Gastroesophageal sphincter (tissue), 4 donors: ENCODE data around the gene CENPB. TPM values are rescaled to one million over a fixed set of nuclear protein-coding genes. Genes with fewer than 3 reads are reported as not detected.

ENCODE experiments used
- ATAC-seq: fragments of 150-250 bp; one replicate; pipeline ENCODE4 v1.9.1; 2016; ENCODE audit warnings: mild to moderate bottlenecking, moderate library complexity
- H3K27ac ChIP-seq, 4 donors: fragments of 200-600 bp; sonication (generic) in 3 of 4; 1 replicate in 3 of 4; 2 replicates in 1 of 4; pipeline ENCODE4 v1.5.1; 2016 to 2019
- H3K27me3 ChIP-seq: fragments of 200-600 bp; sonication (generic); one replicate; pipeline ENCODE4 v1.5.1; 2019
- H3K36me3 ChIP-seq, 2 donors: fragments of 200-600 bp; sonication (generic); one replicate each; pipeline ENCODE4 v1.5.1; 2019; ENCODE audit warnings: control low read depth in 1 of 2
- H3K4me1 ChIP-seq, 3 donors: fragments of 200-600 bp; sonication (generic); 1 replicate in 2 of 3; 2 replicates in 1 of 3; pipeline ENCODE4 v1.5.1; 2016 to 2019; ENCODE audit warnings: control low read depth in 2 of 3
- H3K4me3 ChIP-seq, 2 donors: fragments of 200-600 bp; sonication (generic); one replicate each; pipeline ENCODE4 v1.5.1; 2019; ENCODE audit warnings: mild to moderate bottlenecking in 1 of 2, moderate library complexity in 1 of 2
- H3K9me3 ChIP-seq, 3 donors: fragments of 200-600 bp; sonication (generic); one replicate each; pipeline ENCODE4 v1.5.1; 2017 to 2019; ENCODE audit warnings: control low read depth in 2 of 3
- EP300 ChIP-seq: sonication (generic); formaldehyde crosslinking; IDR thresholded peaks from one replicate; pipeline ENCODE4 v1.6.1; 2017; ENCODE audit warnings: antibody characterized with exemption, mild to moderate bottlenecking
- POLR2A ChIP-seq, 2 donors: fragments of 450-650 bp; IDR thresholded peaks; one replicate each; pipeline ENCODE4 v1.6.1; 2017; ENCODE audit warnings: antibody characterized with exemption in 2 of 2, mild to moderate bottlenecking in 2 of 2, moderate library complexity in 1 of 2
- POLR2AphosphoS5 ChIP-seq: sonication (generic); formaldehyde crosslinking; IDR thresholded peaks from one replicate; pipeline ENCODE4 v1.6.1; 2017; ENCODE audit warnings: antibody characterized with exemption
- WGBS, 2 donors: methylation state at CpG; one replicate each; pipeline ENCODE4 v1.1.5; 2018; ENCODE audit warnings: low coverage in 1 of 2; 5-methylcytosine and 5-hydroxymethylcytosine counted together
- total RNA-seq, 4 donors: library from RNA; depleted of rRNA; stranded (reverse); fragments of >200 nt; gene quantifications; one replicate each; pipeline ENCODE4 v1.1.0, GENCODE V29; 2016
- TF ChIP-seq, protein P1 (sequence below), 4 experiments: fragments of 200-600 bp in 2 of 4; fragments of 450-650 bp in 2 of 4; sonication (generic) in 1 of 4; IDR thresholded peaks; one replicate each; pipeline ENCODE4 v1.5.1; 2017 to 2019; ENCODE audit warnings: antibody characterized with exemption in 4 of 4, mild to moderate bottlenecking in 2 of 4, moderate library complexity in 2 of 4

Gene CENPB
- total RNA-seq, 4 donors from 2014 or later, result 134 to 200 (median 139) TPM

DNA sequence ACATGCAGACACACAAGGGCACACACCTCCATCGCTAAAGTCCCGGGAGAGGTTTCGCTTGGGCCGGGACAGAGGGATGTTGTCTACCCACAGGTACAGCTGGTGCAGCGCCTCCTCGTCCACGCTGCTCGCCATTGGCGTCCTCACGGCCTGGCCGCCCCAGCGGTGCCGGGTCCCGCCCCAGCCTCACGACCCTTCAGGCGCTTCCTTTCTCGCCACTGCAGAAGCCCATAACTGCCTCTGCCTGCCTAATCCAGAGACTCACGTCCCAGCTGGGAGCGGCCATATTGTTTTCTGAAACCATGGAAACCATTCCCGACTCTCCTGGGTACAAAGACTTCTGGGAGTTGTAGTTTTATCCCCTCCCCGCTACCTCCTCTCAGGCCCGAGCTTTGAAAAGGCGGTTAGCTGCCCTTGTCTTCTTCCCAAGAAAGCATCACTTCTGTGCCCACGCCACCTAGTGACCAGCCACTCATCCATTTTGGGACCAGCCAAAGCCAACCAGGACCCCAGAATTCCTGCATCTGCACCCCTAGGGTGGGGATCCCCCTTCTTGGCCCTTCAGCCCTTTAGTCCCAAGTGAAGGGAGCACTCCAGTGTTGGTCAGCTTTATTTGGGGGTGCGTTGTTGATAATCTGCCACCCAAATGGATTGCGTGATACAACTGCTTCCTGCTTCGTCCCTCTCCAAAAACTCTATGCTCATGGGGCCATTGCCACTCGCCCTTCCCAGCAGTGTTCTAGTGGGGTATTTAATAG, 5.2 kb downstream of the CENPB start, which contains the start of gene SPEF1:
TSS of gene SPEF1 (minus strand) at position 296 of the 758 bp plus-strand sequence. CDS start at position 135, 161 bp downstream.
- Histone ChIP-seq H3K27ac (peak within 1 kb of the TSS in 3 of 4 donors; percentile 64 to 73 (median 68)), H3K4me3 (peak within 1 kb of the TSS; percentile 7 to 45), H3K9me3 (no peaks in the 10 kb centered on the region), H3K36me3 (peaks cover 0 to 23% of the 10 kb centered on the region in 2 donors), H3K27me3 (no peaks in the 10 kb centered on the region), H3K4me1 (peaks cover 2 to 76% (median 38%) of the 10 kb centered on the region in 3 donors)
- WGBS, 2 donors, result 17 to 79% methylated on average over 3 to 6 of the region's 28 CpGs
- ATAC-seq, result peak; percentile 82
- TF ChIP-seq, protein P1, sequence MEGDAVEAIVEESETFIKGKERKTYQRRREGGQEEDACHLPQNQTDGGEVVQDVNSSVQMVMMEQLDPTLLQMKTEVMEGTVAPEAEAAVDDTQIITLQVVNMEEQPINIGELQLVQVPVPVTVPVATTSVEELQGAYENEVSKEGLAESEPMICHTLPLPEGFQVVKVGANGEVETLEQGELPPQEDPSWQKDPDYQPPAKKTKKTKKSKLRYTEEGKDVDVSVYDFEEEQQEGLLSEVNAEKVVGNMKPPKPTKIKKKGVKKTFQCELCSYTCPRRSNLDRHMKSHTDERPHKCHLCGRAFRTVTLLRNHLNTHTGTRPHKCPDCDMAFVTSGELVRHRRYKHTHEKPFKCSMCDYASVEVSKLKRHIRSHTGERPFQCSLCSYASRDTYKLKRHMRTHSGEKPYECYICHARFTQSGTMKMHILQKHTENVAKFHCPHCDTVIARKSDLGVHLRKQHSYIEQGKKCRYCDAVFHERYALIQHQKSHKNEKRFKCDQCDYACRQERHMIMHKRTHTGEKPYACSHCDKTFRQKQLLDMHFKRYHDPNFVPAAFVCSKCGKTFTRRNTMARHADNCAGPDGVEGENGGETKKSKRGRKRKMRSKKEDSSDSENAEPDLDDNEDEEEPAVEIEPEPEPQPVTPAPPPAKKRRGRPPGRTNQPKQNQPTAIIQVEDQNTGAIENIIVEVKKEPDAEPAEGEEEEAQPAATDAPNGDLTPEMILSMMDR (IDR thresholded peaks at IDR 0.05), result peak in 3 of 4 experiments; percentile 43 to 64 (median 49)
- no peak for TF ChIP-seq POLR2AphosphoS5
- no peak for TF ChIP-seq EP300

DNA sequence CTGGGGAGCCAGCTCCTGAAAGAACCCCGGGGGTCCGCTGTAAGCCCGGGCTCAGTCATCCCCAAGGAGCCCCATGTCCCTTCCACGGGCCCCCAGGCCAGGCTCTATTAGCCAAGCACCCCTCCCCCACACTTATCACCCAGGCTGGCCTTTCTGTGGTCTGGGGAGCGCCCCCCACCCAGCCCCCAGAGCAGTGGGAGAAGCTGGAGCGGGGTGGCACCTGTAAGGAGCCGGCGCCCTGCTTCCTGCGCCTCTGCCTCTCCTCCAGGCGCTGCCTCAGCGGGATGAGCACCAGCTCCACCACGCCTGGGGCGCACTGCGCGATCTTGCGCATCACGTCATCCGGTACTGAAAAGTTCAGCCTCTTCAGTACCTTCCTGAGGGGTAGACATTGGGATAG, 7.6 kb downstream of the CENPB start:
- no peaks in the 10 kb centered on the region for H3K27me3 ChIP-seq
- H3K9me3 ChIP-seq, result no peaks in the 10 kb centered on the region
- no peak overlapping the region for H3K27ac ChIP-seq
- no peak overlapping the region for H3K4me3 ChIP-seq
- TF ChIP-seq EP300, result no peak
- peaks cover 0 to 15% of the 10 kb centered on the region in 2 donors for H3K36me3 ChIP-seq
- H3K4me1 ChIP-seq, result peaks cover 0 to 55% (median 20%) of the 10 kb centered on the region in 3 donors
- WGBS, 2 donors, result 17 to 27% methylated on average over 1 to 2 of the region's 18 CpGs
- no peak for ATAC-seq

DNA sequence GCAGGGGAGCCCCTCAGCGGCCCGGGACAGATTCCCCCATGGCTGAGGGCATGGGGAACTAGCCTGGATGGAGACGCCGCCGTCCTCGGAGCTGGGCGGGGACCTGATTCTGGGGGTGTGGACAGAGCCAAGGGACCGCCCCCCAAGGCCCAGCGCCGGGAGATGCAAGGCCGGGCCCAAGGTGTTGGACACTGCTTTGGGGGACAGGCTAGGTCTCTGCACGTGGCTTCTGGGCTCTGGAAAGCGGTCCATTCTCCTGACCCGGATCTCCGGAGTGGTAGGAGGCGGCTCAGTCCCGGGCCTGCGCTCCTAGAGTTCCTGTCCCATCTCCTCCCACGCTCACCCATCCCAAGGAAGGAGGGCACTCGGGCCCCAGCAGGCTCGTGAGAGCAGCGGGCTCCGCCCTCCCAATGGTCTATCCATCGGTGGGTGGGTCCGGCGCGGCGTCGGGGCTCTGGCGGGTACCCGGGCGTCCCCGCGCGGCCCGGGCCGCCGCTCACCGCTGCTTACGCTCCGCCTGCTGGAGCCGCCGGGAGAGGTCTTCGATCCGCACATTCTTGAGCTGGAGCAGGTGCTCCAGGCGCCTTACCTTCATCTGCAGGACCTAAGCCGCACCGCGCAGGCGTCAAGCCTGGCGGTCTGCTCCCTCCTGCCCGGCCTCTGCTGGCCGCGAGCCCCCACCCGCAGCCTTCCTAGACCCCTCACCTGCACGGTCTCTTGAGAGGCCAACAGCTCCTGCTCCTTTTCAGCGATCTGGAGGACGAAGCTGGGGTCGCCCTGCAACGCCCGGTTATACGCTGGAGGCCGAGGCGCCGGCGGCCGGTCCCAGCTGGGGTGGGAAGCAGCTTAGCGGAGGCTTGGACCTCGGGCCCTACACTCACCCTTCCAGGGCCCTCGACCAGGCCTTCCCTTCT, 8.6 kb downstream of the CENPB start:
- peak overlapping the region; percentile 23 to 55 for H3K4me3 ChIP-seq
- peaks cover 0 to 6% of the 10 kb centered on the region in 2 donors for H3K36me3 ChIP-seq
- H3K4me1 ChIP-seq, result peaks cover 0 to 45% (median 12%) of the 10 kb centered on the region in 3 donors
- no peaks in the 10 kb centered on the region for H3K9me3 ChIP-seq
- no peaks in the 10 kb centered on the region for H3K27me3 ChIP-seq
- peak overlapping the region in 3 of 4 donors; percentile 36 to 69 (median 41) for H3K27ac ChIP-seq
- WGBS, 2 donors, result 50% methylated on average over 9 of the region's 70 CpGs; no CpG with 5 or more reads in 1 of the 2 donors
- TF ChIP-seq, protein P1 (IDR thresholded peaks at IDR 0.05), result peak in 2 of 4 experiments; percentile 8 to 35
- TF ChIP-seq POLR2A (IDR thresholded peaks at IDR 0.05) (no peak), POLR2AphosphoS5 (no peak)
- ATAC-seq, result peak; percentile 77

DNA sequence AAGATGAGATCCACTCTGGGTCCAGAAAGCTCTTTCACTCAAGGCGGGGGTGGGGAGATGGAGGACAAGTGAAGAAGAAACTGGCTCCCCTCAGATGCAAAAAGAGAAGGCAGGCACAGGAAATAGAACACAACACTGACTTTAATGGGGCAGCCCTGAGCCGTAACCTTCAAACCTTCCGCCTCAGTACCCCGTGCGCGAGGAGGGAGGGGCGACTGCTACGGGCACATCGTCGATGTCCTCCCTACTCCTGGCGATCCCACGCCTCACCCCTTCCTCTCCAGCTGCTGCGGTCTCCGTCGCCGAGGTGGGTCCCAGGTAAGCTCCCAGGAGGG, 9.2 kb downstream of the CENPB start:
- no peak for ATAC-seq
- TF ChIP-seq, protein P1 (IDR thresholded peaks at IDR 0.05), result no peak
- TF ChIP-seq POLR2AphosphoS5 (no peak), POLR2A (IDR thresholded peaks at IDR 0.05) (no peak), EP300 (no peak)
- peaks cover 0 to 39% (median 12%) of the 10 kb centered on the region in 3 donors for H3K4me1 ChIP-seq
- H3K27ac ChIP-seq, result peak overlapping the region in 3 of 4 donors; percentile 36 to 69 (median 41)
- peak overlapping the region; percentile 23 to 55 for H3K4me3 ChIP-seq
- no peaks in the 10 kb centered on the region for H3K27me3 ChIP-seq
- H3K9me3 ChIP-seq, result no peaks in the 10 kb centered on the region
- H3K36me3 ChIP-seq, result no peaks in the 10 kb centered on the region
- WGBS, 2 donors, result 13% methylated on average over 11 of the region's 16 CpGs; no CpG with 5 or more reads in 1 of the 2 donors

DNA sequence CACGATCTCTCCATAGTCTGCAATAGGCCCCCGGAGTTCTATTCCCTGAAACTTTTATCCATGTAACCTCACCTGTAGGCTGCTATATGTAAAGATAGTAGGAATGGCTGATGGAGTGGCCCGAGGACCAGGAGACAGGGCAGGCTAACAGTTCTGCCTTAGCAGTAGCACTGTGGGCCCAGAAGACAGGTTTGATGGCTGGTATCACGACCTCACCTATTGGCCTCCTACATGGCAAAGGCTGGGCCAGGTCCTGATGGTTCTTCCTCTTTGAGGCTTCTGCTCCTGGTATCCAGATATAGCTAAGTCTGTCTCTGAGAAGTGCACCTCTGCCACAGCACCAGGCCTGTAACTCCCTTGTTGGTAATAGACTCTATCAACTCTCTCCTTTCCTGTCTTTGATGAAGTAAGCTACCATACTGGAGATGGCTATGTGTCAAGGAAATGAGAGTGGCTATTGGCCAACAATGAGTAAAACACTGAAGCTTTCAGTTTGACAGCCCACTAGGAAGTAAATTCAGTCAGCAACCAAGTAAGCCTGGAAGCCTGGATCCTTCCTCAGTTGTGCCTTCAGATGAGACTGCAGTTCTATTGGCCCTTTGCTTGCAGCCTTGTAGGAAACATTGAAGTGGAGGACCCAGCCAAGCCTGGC, 11.0 kb downstream of the CENPB start:
- no peak for ATAC-seq
- TF ChIP-seq, protein P1 (IDR thresholded peaks at IDR 0.05), result no peak
- no peak for TF ChIP-seq POLR2A (IDR thresholded peaks at IDR 0.05)
- Histone ChIP-seq H3K27me3 (no peaks in the 10 kb centered on the region), H3K27ac (no peak overlapping the region), H3K36me3 (no peaks in the 10 kb centered on the region), H3K4me3 (no peak overlapping the region), H3K4me1 (peaks cover 0 to 24% (median 12%) of the 10 kb centered on the region in 3 donors), H3K9me3 (no peaks in the 10 kb centered on the region)
- 96 to 100% methylated on average over 3 to 4 of the region's 4 CpGs for WGBS, 2 donors
